ENCODE measurements around the gene FAM174C.

GRCh38 chr19:1259876-1260748 is 15.2 kb upstream of the FAM174C start:
- TF ChIP-seq CTCF (IDR thresholded peaks at IDR 0.05; ENCODE audit: extremely low read depth in 1 of 2, insufficient read depth in 1 of 2, low read depth in 1 of 2, low read length in 2 of 2) (no peak), POLR2A (IDR thresholded peaks at IDR 0.05; ENCODE audit: low read depth, low read length) (no peak), POLR2AphosphoS5 (IDR thresholded peaks at IDR 0.05; ENCODE audit: insufficient read depth, low read depth, low read length) (no peak), EZH2 (IDR thresholded peaks at IDR 0.05; ENCODE audit: borderline replicate concordance, low read depth, low read length, severe bottlenecking) (no peak), JUN (IDR thresholded peaks at IDR 0.05; ENCODE audit: borderline replicate concordance, insufficient read depth, insufficient read length, low read depth) (no peak), MAX (IDR thresholded peaks at IDR 0.05; ENCODE audit: insufficient read depth, insufficient read length) (no peak), MYC (IDR thresholded peaks at IDR 0.05; ENCODE audit: low read depth, low read length) (no peak), FOS (IDR thresholded peaks at IDR 0.05; ENCODE audit: borderline replicate concordance, insufficient read depth, low read length) (no peak)
